ENCODE results near the gene CDK2AP2.
A peak's percentile ranks its signal among the peaks of the same experiment; 100 is the strongest.
"Not testable (repeated sequence)": the region's sequence is repeated elsewhere in the genome, so short reads cannot be mapped to it uniquely, and the experiment has no call there.

Gene CDK2AP2

GRCh38 chr11:67489885-67490726 is 17.9 kb downstream of the CDK2AP2 start:
- no peak for DNase-seq

DNA sequence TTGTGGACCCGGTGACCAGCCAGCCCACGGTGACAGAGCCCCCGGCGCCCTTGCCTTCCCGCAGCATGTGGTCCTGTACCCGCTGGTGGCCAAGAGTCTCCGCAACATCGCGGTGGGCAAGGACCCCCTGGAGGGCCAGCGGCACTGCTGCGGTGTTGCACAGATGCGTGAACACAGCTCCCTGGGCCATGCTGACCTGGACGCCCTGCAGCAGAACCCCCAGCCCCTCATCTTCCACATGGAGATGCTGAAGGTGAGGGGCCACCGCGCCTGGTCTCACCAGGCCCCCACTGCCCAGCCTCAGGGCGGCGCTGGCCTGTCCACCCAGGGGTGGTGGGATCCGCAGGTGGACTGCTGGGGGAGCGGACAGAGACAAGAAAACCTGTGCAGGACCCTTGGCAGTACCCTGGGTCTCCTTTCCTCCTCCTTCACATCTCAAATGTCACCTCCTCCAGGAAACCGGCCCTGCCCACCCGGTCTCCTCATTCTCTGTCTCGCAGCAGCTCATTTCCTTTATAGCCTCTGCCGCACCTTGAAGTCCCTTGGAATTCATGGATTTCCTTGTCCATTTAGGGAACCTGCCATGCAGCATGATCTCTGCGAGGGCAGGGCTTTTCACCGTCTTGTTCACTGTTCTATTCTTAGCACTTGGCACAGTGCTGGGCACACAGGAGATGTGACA is 18.6 kb downstream of the CDK2AP2 start:
- no peak for DNase-seq

DNA sequence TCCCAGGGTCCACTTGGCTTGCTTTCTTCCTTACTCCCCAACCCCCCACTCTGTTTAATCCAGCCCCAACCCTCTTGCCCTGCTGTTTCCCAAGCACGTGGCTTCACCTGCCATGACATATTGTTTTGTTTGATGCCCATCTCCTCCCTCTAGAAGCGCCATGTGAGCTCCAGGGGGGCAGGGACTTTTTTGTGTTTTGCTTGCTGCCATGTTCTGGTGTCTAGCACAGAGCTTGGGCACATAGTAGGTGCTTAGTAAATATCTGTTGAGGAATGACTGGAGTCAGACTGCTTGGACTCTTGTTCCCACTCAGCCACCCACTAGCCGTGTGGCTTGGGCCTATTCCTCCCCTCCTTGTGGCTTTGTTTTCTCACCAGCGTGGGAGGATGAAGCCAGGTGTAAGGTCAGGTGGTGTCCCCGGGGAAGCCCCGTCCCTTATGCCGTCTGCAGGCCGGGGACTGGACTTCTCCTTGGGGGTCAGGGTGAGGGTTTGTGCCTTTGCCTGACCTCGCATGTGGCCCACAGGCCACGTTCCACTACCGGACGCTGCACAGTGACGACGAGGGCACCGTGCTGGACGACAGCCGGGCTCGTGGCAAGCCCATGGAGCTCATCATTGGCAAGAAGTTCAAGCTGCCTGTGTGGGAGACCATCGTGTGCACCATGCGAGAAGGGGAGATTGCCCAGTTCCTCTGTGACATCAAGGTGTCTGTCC is 21.3 kb downstream of the CDK2AP2 start:
- DNase-seq = no peak

DNA sequence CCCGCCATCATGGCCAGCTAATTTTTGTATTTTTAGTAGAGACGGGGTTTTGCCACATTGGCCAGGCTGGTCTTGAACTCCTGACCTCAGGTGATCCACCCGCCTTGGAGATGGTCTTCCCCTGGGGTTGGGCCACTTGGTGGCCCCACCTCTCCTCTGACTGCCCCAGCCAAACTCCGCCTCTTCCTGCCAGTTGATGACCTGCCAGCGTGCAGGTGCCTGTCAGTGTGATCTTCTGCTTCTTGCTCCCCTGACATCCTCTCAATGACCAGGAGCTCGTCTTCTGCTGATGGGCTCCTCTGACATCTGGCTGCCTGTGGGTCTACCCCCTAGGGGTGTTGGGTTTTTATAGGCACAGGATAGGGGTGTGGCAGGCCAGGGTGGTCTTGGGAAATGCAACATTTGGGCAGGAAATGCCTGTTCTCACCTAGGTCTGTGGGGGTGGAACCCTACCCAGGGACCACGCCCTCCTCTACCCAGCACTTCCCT is 22.0 kb downstream of the CDK2AP2 start:
- peak; percentile 27 for DNase-seq

GRCh38 chr11:67484847-67485311 is 23.1 kb downstream of the CDK2AP2 start:
- no peak for DNase-seq

DNA sequence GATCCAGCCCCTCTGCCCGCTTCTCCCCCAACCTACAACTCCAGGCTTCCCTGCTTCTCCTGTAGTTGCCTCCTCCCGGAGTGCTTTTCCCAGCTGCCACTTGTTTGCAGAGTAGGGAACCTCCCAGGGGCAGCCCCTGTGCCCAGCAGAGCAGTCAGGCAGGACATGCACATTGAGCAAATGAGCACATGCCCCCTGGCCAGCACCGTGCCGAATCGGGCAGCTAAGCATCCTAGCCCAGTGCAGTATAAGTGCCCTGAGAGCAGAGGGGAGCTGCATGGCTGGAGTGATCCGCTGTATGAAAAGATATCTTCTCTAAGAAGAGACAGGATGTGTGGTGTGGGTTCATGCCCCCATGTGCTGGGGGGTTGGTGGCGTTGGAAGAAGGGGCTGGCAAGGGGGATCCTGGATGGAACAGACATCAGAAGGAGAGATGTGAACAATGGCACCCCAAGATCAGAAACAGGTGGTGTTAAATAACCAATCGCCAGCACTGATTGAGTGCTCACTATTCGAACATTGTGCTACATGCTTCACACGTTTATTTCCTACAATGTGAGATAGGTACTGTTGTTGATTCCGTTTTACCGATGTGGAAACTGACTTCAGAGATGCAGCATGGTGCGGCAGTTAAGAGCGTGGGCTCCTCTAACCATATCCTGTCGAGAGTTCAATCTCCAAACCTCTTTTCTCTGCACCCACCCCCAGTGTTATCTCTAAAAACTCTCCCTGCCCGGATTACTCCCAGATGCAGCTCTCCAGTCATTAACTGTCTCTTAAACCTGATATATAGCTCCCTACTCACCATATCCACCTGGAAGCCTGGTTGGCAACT is 23.9 kb downstream of the CDK2AP2 start:
- no peak for DNase-seq

DNA sequence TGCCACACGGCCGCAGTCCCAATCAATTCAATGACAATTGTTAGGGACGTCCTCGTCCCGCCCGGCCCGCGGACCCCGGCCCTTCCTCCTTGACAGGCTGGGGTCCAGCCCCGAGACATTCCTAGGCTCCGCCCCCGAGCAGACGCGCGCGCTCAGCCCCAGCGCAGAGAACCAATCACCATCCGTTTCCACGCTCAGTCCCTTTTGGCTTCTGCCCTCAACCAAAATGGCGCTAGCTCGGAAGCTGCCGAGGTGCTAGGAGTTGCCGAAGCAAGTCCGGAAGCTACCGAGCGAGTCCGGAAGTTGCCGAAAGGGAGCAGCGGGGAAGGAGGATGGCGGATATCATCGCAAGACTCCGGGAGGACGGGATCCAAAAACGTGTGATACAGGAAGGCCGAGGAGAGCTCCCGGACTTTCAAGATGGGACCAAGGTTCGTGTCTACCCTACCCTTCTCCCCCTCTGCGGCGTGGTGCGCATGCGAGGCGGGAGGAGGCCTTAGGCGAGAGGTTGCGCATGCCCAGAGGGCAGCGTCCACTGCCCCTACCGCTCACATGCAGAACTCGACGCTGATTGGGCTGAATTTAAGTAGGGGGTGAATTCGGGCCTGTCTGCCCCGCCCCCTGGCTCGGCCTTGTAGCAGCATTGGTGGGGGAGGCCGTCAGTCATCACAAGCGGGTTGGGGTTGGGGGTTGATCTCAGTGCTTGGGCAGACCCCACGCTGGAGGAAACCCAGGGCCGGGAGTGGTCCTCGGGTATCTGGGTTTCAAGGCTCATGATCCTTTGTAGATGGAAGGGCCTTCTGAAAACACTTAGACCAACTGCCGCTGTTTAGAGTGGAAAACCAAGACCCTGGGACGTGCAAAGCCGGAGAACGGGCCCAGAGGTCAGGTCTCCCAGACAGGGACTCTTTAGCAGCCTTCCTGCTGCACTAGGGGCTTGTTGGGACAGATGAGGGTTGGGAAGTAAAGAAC is 24.8 kb downstream of the CDK2AP2 start, which contains the start of gene AIP:
Gene AIP (plus strand): TSS at position 200 of the 972 bp plus-strand sequence. CDS start 133 bp downstream, at position 333.
- DNase-seq = peak; percentile 99

- no peak for DNase-seq
Measured at GRCh38 chr11:67482275-67482826, 25.6 kb downstream of the CDK2AP2 start.

DNA sequence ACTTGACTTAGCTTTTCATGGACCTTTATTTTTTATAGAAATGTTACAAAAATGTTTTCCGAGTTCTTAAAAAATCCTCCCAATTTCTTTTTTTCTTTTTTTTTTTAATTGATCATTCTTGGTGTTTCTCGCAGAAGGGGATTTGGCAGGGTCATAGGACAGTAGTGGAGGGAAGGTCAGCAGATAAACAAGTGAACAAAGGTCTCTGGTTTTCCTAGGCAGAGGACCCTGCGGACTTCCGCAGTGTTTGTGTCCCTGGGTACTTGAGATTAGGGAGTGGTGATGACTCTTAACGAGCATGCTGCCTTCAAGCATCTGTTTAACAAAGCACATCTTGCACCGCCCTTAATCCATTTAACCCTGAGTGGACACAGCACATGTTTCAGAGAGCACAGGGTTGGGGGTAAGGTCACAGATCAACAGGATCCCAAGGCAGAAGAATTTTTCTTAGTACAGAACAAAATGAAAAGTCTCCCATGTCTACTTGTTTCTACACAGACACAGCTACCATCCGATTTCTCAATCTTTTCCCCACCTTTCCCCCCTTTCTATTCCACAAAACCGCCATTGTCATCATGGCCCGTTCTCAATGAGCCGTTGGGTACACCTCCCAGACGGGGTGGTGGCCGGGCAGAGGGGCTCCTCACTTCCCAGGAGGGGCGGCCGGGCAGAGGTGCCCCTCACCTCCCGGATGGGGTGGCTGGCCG is 30.5 kb downstream of the CDK2AP2 start:
- DNase-seq = not testable (repeated sequence)

DNA sequence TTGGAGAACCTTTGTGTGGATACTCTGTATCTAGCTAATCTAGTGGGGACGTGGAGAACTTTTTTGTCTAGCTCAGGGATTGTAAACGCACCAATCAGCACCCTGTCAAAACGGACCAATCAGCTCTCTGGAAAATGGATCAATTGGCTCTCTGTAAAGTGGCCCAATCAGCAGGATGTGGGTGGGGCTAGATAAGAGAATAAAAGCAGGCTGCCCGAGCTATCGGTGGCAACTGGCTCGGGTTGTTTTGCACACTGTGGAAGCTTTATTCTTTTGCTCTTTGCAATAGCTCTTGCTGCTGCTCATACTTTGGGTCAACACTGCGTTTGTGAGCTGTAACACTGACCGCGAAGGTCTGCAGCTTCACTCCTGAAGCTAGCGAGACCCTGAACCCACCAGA is 31.3 kb downstream of the CDK2AP2 start:
- DNase-seq = not testable (repeated sequence)

DNA sequence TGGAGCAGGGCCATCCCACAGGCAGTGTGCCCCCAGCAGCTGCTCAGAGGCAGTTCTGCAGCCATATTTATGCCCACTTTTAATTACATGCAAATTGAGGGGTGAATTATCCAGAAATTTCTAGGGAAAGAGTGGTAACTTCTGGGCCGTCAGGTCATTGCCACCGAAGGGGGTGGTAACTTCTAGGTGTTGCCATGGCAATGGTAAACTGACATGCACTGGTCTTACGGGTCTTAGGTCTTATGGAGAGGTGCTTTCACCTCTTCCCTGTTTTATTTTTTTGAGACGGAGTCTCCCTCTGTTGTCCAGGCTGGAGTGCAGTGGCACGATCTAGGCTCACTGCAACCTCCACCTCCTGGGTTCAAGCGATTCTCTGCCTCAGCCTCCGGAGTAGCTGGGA is 35.1 kb downstream of the CDK2AP2 start:
- DNase-seq = no peak

- DNase-seq = no peak
Measured at GRCh38 chr11:67470337-67471002, 37.5 kb downstream of the CDK2AP2 start.

GRCh38 chr11:67469508-67469811 is 38.5 kb downstream of the CDK2AP2 start:
- DNase-seq = no peak

- peak; percentile 96 for DNase-seq
Measured at GRCh38 chr11:67468759-67469507, 39.0 kb downstream of the CDK2AP2 start, which contains the start of gene TMEM134. TSS of gene TMEM134 (minus strand) at chr11:67469251. CDS start at chr11:67469192, 59 bp downstream.

- no peak for DNase-seq
Measured at GRCh38 chr11:67468456-67468758, 39.6 kb downstream of the CDK2AP2 start.

DNA sequence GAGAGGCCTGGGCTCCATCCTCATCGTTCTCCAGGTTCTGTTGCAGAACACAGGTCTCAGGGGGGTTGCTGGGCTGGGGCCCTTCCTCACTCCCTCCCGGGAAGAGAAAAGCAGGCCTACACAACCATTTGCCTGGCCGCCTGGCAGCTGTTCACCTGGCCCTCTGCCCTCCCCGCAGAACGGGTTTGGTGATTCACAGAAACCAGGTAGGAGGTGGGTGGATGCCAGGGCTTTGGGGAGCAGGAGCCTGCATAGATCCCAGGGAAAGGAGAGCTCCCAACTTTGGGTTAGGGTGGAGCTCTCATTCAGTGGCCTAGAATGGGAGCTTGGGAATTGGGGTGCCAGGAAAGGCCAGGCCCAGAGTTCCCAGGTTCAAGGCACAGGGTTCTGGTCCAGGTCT is 39.9 kb downstream of the CDK2AP2 start:
- DNase-seq = peak; percentile 55

DNA sequence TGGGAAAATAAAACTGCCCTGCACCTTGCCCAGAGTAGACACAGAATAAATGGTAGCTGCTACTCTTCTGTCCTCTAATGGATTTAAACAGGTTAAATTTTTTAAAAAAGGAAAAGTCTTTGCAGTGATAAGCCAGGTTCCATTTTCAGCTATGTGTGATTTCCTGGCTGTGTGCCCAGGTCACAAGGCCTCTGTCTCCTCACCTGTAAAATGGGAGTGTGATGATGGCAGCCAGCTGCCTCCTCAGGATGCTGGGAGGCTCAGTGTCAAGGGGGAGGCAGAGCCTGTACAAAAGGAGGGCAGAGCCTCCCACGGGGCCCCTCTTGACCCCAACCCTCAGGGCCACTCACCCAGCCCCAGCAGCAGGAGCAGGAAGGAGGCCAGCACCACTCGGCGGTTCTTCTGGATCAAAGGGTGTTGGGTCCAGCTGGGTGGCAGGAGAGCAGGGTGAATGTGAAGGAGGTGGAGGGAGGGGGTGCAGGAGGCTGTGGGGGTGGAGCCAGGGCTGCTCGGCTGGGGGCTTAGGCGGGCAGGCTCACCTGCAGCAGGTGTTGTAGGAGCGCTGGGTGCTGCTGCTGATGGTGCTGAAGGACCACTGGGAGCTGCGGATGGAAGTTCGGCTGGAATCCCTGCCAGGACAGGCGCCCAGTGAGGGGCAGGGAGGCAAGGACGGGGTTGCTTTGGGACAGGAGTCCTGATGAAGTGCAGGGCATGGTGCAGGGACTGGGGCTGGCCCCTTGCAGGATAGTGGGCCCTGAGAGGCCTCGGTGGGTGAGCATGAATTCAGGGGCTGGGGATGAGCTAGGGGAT is 40.8 kb downstream of the CDK2AP2 start:
- DNase-seq = peak; percentile 17

- peak; percentile 16 for DNase-seq
Measured at GRCh38 chr11:67466367-67466766, 41.6 kb downstream of the CDK2AP2 start.

Data from right hindlimb (tissue), 1 donor.